ENCODE data around the gene COL4A6.

COL4A6 gene

GRCh38 chrX:108148524-108148923 lies 289.7 kb downstream of the COL4A6 start:
- Histone ChIP-seq H3K4me3 (ENCODE audit: insufficient read depth in 1 of 2, low read depth in 1 of 2, low read length in 2 of 2) (no peak overlapping the region), H2AK5ac (ENCODE audit: low read length, severe bottlenecking) (no peak overlapping the region), H2BK120ac (ENCODE audit: low read depth, low read length) (no peak overlapping the region), H3K27me3 (ENCODE audit: control insufficient read depth in 1 of 2, insufficient read depth in 1 of 2, low read length in 2 of 2) (peaks cover 0 to 16% of the 10 kb centered on the region in 2 experiments), H2BK12ac (ENCODE audit: low read length in 2 of 2) (no peak overlapping the region), H3K4me2 (ENCODE audit: low read length, poor library complexity, severe bottlenecking) (no peak overlapping the region), H2BK5ac (ENCODE audit: low read depth, low read length, poor library complexity, severe bottlenecking) (no peak overlapping the region), H3K36me3 (ENCODE audit: control insufficient read depth in 1 of 2, insufficient read depth in 2 of 2, low read depth in 1 of 2, low read length in 2 of 2) (peaks cover 0 to 13% of the 10 kb centered on the region in 2 experiments), H3K9me3 (ENCODE audit: control insufficient read depth, low read length) (no peaks in the 10 kb centered on the region), H3K4ac (ENCODE audit: low read depth in 1 of 2, low read length in 2 of 2) (no peak overlapping the region), H3K23ac (ENCODE audit: low read length in 2 of 2) (no peak overlapping the region), H3K18ac (ENCODE audit: low read depth in 1 of 2, low read length in 2 of 2) (no peak overlapping the region), H4K91ac (ENCODE audit: low read length) (no peak overlapping the region), H3K27ac (ENCODE audit: low read length, poor library complexity, severe bottlenecking) (no peak overlapping the region), H3K14ac (ENCODE audit: low read length in 2 of 2) (no peak overlapping the region), H2AFZ (ENCODE audit: low read depth, low read length) (no peak overlapping the region), H3K79me1 (replicated peaks; ENCODE audit: low read length, poor library complexity, severe bottlenecking) (no peaks in the 10 kb centered on the region), H4K8ac (ENCODE audit: low read length) (no peak overlapping the region), H3K9ac (ENCODE audit: low read length) (no peak overlapping the region), H3K4me1 (ENCODE audit: control insufficient read depth, insufficient read depth, low read depth, low read length) (no peaks in the 10 kb centered on the region), H2BK15ac (ENCODE audit: low read depth, poor library complexity, severe bottlenecking) (no peak overlapping the region)
- DNase-seq = no peak

DNA sequence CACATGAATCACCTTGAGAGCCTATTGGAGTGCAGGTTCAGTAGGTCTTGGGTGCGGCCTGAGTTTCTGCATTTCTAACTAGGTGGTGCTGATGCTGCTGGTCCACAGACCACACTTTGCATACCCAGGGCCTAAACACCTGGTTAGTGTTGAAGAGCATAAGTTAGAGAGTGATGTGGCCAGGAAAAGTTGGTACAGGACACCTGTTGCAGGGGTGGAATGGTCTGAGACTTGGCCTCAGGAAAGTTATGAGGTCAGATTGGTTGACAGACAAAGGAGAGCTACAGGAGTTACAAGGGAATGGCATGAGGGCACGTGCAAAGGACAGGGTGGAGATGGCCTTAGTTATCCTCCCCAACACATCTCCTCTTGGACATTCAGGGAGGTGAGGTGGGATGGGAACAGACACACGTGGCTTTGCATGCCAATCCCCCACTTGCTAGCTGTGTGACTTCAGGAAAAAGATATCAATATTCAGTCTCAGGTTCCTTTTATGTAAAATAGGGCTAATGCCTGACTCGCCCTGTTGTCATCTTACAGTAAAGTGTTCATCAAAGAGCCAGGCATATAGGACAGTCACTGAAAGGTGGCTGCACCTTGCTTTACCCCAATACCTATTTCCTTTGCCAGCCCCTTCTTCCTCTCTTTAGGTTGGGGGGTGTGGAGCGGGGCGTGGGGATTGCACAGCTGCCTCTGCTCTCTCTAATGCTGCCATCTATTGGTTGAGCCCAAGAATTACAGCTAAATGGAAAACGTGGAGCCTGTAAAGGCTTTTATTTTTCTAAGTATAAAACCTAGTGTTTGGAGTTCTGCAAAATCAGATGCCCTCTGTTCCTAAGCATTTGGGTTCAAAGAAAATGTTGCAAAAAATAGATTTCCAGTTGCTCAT lies 299.2 kb downstream of the COL4A6 start:
- Histone ChIP-seq H4K91ac (ENCODE audit: low read length) (no peak overlapping the region), H3K23ac (ENCODE audit: low read length in 2 of 2) (no peak overlapping the region), H3K4me3 (ENCODE audit: insufficient read depth in 1 of 2, low read depth in 1 of 2, low read length in 2 of 2) (no peak overlapping the region), H3K9ac (ENCODE audit: low read length) (no peak overlapping the region), H2BK15ac (ENCODE audit: low read depth, poor library complexity, severe bottlenecking) (no peak overlapping the region), H3K18ac (ENCODE audit: low read depth in 1 of 2, low read length in 2 of 2) (no peak overlapping the region), H2BK12ac (ENCODE audit: low read length in 2 of 2) (no peak overlapping the region), H3K4ac (ENCODE audit: low read depth in 1 of 2, low read length in 2 of 2) (no peak overlapping the region), H2BK120ac (ENCODE audit: low read depth, low read length) (no peak overlapping the region), H3K9me3 (ENCODE audit: control insufficient read depth, low read length) (no peaks in the 10 kb centered on the region), H4K8ac (ENCODE audit: low read length) (no peak overlapping the region), H3K4me2 (ENCODE audit: low read length, poor library complexity, severe bottlenecking) (no peak overlapping the region), H3K4me1 (ENCODE audit: control insufficient read depth, insufficient read depth, low read depth, low read length) (no peaks in the 10 kb centered on the region), H3K36me3 (ENCODE audit: control insufficient read depth in 1 of 2, insufficient read depth in 2 of 2, low read depth in 1 of 2, low read length in 2 of 2) (peaks cover 7 to 24% of the 10 kb centered on the region in 2 experiments), H3K27ac (ENCODE audit: low read length, poor library complexity, severe bottlenecking) (no peak overlapping the region), H2BK5ac (ENCODE audit: low read depth, low read length, poor library complexity, severe bottlenecking) (no peak overlapping the region), H2AFZ (ENCODE audit: low read depth, low read length) (no peak overlapping the region), H3K14ac (ENCODE audit: low read length in 2 of 2) (no peak overlapping the region), H3K79me1 (replicated peaks; ENCODE audit: low read length, poor library complexity, severe bottlenecking) (no peaks in the 10 kb centered on the region), H2AK5ac (ENCODE audit: low read length, severe bottlenecking) (no peak overlapping the region), H3K27me3 (ENCODE audit: control insufficient read depth in 1 of 2, insufficient read depth in 1 of 2, low read length in 2 of 2) (peaks cover 0 to 31% of the 10 kb centered on the region in 2 experiments)
- no peak for DNase-seq
- WGBS = 82% methylated on average over 6 of the region's 7 CpGs

DNA sequence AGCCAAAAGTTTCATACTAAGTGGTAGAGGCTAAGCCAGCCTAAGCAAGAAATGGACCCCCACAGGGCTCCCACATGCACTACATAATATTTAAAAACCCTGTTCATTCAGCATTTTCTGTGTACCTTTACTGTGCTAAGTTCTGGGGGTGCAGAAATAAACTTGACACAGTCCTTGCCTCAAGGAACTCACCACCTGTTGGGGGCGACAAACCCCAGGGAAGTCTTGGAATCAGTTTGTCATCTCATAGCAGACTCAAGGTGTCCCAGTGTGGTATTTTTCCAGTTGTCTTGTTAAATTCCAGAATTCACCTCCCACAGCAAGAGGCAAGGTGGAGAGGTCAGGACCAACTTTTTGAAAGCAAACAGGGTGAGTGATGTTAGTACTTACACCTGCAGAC lies 303.5 kb downstream of the COL4A6 start:
- no peak for DNase-seq
- Histone ChIP-seq H3K9ac (ENCODE audit: low read length) (no peak overlapping the region), H2BK120ac (ENCODE audit: low read depth, low read length) (no peak overlapping the region), H3K27ac (ENCODE audit: low read length, poor library complexity, severe bottlenecking) (no peak overlapping the region), H4K8ac (ENCODE audit: low read length) (no peak overlapping the region), H3K4me1 (ENCODE audit: control insufficient read depth, insufficient read depth, low read depth, low read length) (no peaks in the 10 kb centered on the region), H2AK5ac (ENCODE audit: low read length, severe bottlenecking) (no peak overlapping the region), H2BK12ac (ENCODE audit: low read length in 2 of 2) (no peak overlapping the region), H3K27me3 (ENCODE audit: control insufficient read depth in 1 of 2, insufficient read depth in 1 of 2, low read length in 2 of 2) (peaks cover 0 to 36% of the 10 kb centered on the region in 2 experiments), H2BK15ac (ENCODE audit: low read depth, poor library complexity, severe bottlenecking) (no peak overlapping the region), H3K18ac (ENCODE audit: low read depth in 1 of 2, low read length in 2 of 2) (no peak overlapping the region), H3K23ac (ENCODE audit: low read length in 2 of 2) (no peak overlapping the region), H3K36me3 (ENCODE audit: control insufficient read depth in 1 of 2, insufficient read depth in 2 of 2, low read depth in 1 of 2, low read length in 2 of 2) (peaks cover 7 to 25% of the 10 kb centered on the region in 2 experiments), H2BK5ac (ENCODE audit: low read depth, low read length, poor library complexity, severe bottlenecking) (no peak overlapping the region), H3K4ac (ENCODE audit: low read depth in 1 of 2, low read length in 2 of 2) (no peak overlapping the region), H2AFZ (ENCODE audit: low read depth, low read length) (no peak overlapping the region), H3K4me2 (ENCODE audit: low read length, poor library complexity, severe bottlenecking) (no peak overlapping the region), H3K4me3 (ENCODE audit: insufficient read depth in 1 of 2, low read depth in 1 of 2, low read length in 2 of 2) (no peak overlapping the region), H3K9me3 (ENCODE audit: control insufficient read depth, low read length) (no peaks in the 10 kb centered on the region), H3K79me1 (replicated peaks; ENCODE audit: low read length, poor library complexity, severe bottlenecking) (no peaks in the 10 kb centered on the region), H4K91ac (ENCODE audit: low read length) (no peak overlapping the region), H3K14ac (ENCODE audit: low read length in 2 of 2) (no peak overlapping the region)
- 50% methylated on average over 1 of the region's 1 CpG for WGBS

GRCh38 chrX:108132876-108133275 lies 305.3 kb downstream of the COL4A6 start:
- Histone ChIP-seq H3K23ac (ENCODE audit: low read length in 2 of 2) (no peak overlapping the region), H3K9ac (ENCODE audit: low read length) (no peak overlapping the region), H2BK12ac (ENCODE audit: low read length in 2 of 2) (no peak overlapping the region), H2AFZ (ENCODE audit: low read depth, low read length) (no peak overlapping the region), H3K4me2 (ENCODE audit: low read length, poor library complexity, severe bottlenecking) (no peak overlapping the region), H3K36me3 (ENCODE audit: control insufficient read depth in 1 of 2, insufficient read depth in 2 of 2, low read depth in 1 of 2, low read length in 2 of 2) (peaks cover 3 to 18% of the 10 kb centered on the region in 2 experiments), H4K91ac (ENCODE audit: low read length) (no peak overlapping the region), H3K4ac (ENCODE audit: low read depth in 1 of 2, low read length in 2 of 2) (no peak overlapping the region), H3K27ac (ENCODE audit: low read length, poor library complexity, severe bottlenecking) (no peak overlapping the region), H3K4me1 (ENCODE audit: control insufficient read depth, insufficient read depth, low read depth, low read length) (no peaks in the 10 kb centered on the region), H2BK15ac (ENCODE audit: low read depth, poor library complexity, severe bottlenecking) (no peak overlapping the region), H3K14ac (ENCODE audit: low read length in 2 of 2) (no peak overlapping the region), H2BK5ac (ENCODE audit: low read depth, low read length, poor library complexity, severe bottlenecking) (no peak overlapping the region), H3K9me3 (ENCODE audit: control insufficient read depth, low read length) (no peaks in the 10 kb centered on the region), H2BK120ac (ENCODE audit: low read depth, low read length) (no peak overlapping the region), H3K27me3 (ENCODE audit: control insufficient read depth in 1 of 2, insufficient read depth in 1 of 2, low read length in 2 of 2) (peaks cover 0 to 35% of the 10 kb centered on the region in 2 experiments), H4K8ac (ENCODE audit: low read length) (no peak overlapping the region), H3K18ac (ENCODE audit: low read depth in 1 of 2, low read length in 2 of 2) (no peak overlapping the region), H3K4me3 (ENCODE audit: insufficient read depth in 1 of 2, low read depth in 1 of 2, low read length in 2 of 2) (no peak overlapping the region), H2AK5ac (ENCODE audit: low read length, severe bottlenecking) (no peak overlapping the region), H3K79me1 (replicated peaks; ENCODE audit: low read length, poor library complexity, severe bottlenecking) (no peaks in the 10 kb centered on the region)
- 100% methylated on average over 2 of the region's 2 CpGs for WGBS
- DNase-seq = no peak
